DOHH2 (cell line): ENCODE data around the gene CXorf38.

Experiments used
- CTCF ChIP-seq: fragments of 200-600 bp; sonication (generic); IDR thresholded peaks from one replicate; pipeline ENCODE4 v1.5.1; 2014; ENCODE audit warnings: antibody characterized with exemption, mild to moderate bottlenecking, low read depth, low read length; ENCODE audit not compliant: poor library complexity, severe bottlenecking
- EZH2phosphoT487 ChIP-seq: fragments of 200-600 bp; sonication (generic); IDR thresholded peaks from 2 replicates; pipeline ENCODE4 v1.6.1; 2017; ENCODE audit warnings: borderline replicate concordance, mild to moderate bottlenecking, antibody characterized with exemption, low read length, moderate library complexity, mixed read lengths

GRCh38 chrX:40628506-40628905 lies 18.9 kb downstream of the CXorf38 start:
- TF ChIP-seq CTCF (no peak), EZH2phosphoT487 (no peak)
